ENCODE measurements around the gene REPS1.
"Not testable (repeated sequence)": the region's sequence is repeated elsewhere in the genome, so short reads cannot be mapped to it uniquely, and the experiment has no call there.

The REPS1 gene

DNA sequence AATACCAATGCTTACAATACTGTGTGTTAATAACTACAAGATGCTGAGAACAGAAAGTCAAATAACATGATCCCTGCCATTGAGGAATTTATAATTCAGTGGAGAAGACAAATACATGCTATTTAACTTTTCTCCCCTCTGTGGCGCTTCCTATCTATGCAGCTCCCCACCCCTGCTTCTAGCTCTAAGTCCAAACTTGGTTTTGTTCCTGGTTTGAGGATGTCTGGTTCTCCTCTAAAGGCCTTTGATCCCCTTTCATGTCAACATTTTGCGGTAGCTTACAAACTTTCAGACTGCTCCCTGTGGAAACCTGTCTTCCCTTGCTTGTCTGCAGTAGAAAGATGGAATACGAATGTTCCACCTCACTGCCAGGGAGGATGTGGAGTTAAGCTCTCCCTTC is 18.4 kb upstream of the REPS1 start:
- no peak for DNase-seq (ENCODE audit: low spot score)
- in situ Hi-C loops (cut with MboI; ENCODE audit: low sequenced_read_pairs, unreplicated experiment), result no loop called here
- TF ChIP-seq CTCF (IDR thresholded peaks at IDR 0.05; ENCODE audit: borderline replicate concordance, control extremely low read depth, extremely low read depth, insufficient read depth, missing control alignments), result no peak

GRCh38 chr6:139003751-139004150 is 15.7 kb upstream of the REPS1 start:
- DNase-seq (ENCODE audit: low spot score), result no peak
- in situ Hi-C loops (cut with MboI; ENCODE audit: low sequenced_read_pairs, unreplicated experiment), result no loop called here

GRCh38 chr6:138999949-139000725 is 12.1 kb upstream of the REPS1 start:
- in situ Hi-C loops (cut with MboI; ENCODE audit: low sequenced_read_pairs, unreplicated experiment), result no loop called here
- TF ChIP-seq CTCF (IDR thresholded peaks at IDR 0.05; ENCODE audit: borderline replicate concordance, control extremely low read depth, extremely low read depth, insufficient read depth, missing control alignments), result no peak
- no peak for DNase-seq (ENCODE audit: low spot score)

More at GRCh38 chr6:139003751-139004150, 15.7 kb upstream of the REPS1 start:
- TF ChIP-seq CTCF (IDR thresholded peaks at IDR 0.05; ENCODE audit: borderline replicate concordance, control extremely low read depth, extremely low read depth, insufficient read depth, missing control alignments), result no peak

- TF ChIP-seq CTCF (IDR thresholded peaks at IDR 0.05; ENCODE audit: borderline replicate concordance, control extremely low read depth, extremely low read depth, insufficient read depth, missing control alignments), result no peak
- in situ Hi-C loops (cut with MboI; ENCODE audit: low sequenced_read_pairs, unreplicated experiment), result no loop called here
- DNase-seq (ENCODE audit: low spot score), result no peak
These were observed 9.1 kb upstream of the REPS1 start for GRCh38 chr6:138997136-138997535.

DNA sequence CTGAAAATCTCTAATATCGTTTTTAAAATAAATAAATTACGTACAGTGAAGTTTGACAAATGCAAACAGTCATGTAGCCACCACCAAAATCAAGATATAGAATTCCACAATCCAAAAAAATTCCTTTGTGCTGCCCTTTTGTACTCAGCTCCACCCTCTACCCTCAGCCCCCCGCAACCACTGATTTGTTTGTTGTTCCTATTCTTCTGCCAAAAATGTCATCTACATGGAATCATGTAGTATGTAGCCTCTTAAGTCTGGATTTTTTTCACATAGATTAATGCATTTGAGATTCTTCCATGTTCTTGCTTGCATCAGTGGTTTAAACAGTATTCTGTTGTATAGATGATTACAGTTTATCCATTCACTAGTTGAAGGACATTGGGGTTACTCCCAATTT is 8.5 kb upstream of the REPS1 start:
- in situ Hi-C loops (cut with MboI; ENCODE audit: low sequenced_read_pairs, unreplicated experiment), result no loop called here
- DNase-seq (ENCODE audit: low spot score), result no peak
- no peak for TF ChIP-seq CTCF (IDR thresholded peaks at IDR 0.05; ENCODE audit: borderline replicate concordance, control extremely low read depth, extremely low read depth, insufficient read depth, missing control alignments)

- DNase-seq (ENCODE audit: low spot score); in situ Hi-C loops (cut with MboI; ENCODE audit: low sequenced_read_pairs, unreplicated experiment): not testable (repeated sequence)
These were observed 5.4 kb upstream of the REPS1 start for GRCh38 chr6:138993410-138993809.

GRCh38 chr6:138992965-138993364 is 4.9 kb upstream of the REPS1 start:
- in situ Hi-C loops (cut with MboI; ENCODE audit: low sequenced_read_pairs, unreplicated experiment); DNase-seq (ENCODE audit: low spot score): not testable (repeated sequence)

DNA sequence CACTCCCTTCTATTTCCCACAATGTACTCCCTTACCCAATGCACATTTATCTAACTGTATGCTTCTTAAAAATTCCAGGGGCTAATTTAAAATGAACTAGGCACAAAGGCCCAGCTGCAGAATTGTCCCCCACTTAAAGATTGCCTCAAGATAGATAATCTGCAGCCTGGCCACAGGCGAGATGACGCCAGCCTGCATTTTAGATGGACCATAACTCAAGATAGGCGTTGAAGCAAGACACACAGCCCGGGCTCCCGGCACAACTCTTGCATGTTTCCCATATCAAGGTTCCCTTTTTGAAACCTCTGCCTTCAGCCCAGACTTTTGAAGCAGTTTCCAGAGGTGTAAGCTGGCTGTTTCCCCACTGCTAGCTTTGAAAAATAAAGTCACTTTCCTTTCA is 3.2 kb upstream of the REPS1 start:
- in situ Hi-C loops (cut with MboI; ENCODE audit: low sequenced_read_pairs, unreplicated experiment), result no loop called here
- TF ChIP-seq CTCF (IDR thresholded peaks at IDR 0.05; ENCODE audit: borderline replicate concordance, control extremely low read depth, extremely low read depth, insufficient read depth, missing control alignments), result no peak
- DNase-seq (ENCODE audit: low spot score), result no peak
